Thymus (tissue), 14 donors: ENCODE data around the gene TDG. TPM values are rescaled to one million over a fixed set of nuclear protein-coding genes. Genes with fewer than 3 reads are reported as not detected.

Experiments
- DNase-seq, 9 donors: peaks; one replicate each; pipeline ENCODE4 v3.0.0-alpha.2; 2013; ENCODE audit warnings: low spot score in 9 of 9, low read depth in 6 of 9, missing footprints in 1 of 9
- H3K27ac ChIP-seq, 2 donors: one replicate each; pipeline ENCODE4 v1.5.1; 2013; ENCODE audit warnings: control low read depth in 1 of 2, low read depth in 1 of 2, low read length in 1 of 2, mild to moderate bottlenecking in 1 of 2, moderate library complexity in 1 of 2
- H3K27me3 ChIP-seq, 2 donors: one replicate each; pipeline ENCODE4 v1.5.1; 2013; ENCODE audit warnings: low read length in 1 of 2; ENCODE audit not compliant: control insufficient read depth in 2 of 2, insufficient read depth in 1 of 2
- H3K36me3 ChIP-seq, 2 donors: one replicate each; pipeline ENCODE4 v1.5.1; 2013; ENCODE audit warnings: low read length in 1 of 2, mild to moderate bottlenecking in 1 of 2, moderate library complexity in 1 of 2; ENCODE audit not compliant: control insufficient read depth in 2 of 2, insufficient read depth in 2 of 2
- H3K4me1 ChIP-seq, 2 donors: one replicate each; pipeline ENCODE4 v1.5.1; 2013; ENCODE audit warnings: low read length in 2 of 2; ENCODE audit not compliant: control insufficient read depth in 2 of 2, insufficient read depth in 2 of 2
- H3K4me3 ChIP-seq, 2 donors: one replicate each; pipeline ENCODE4 v1.5.1; 2013; ENCODE audit warnings: low read length in 2 of 2, control low read depth in 1 of 2, mild to moderate bottlenecking in 1 of 2
- H3K9me3 ChIP-seq, 2 donors: one replicate each; pipeline ENCODE4 v1.5.1; 2013; ENCODE audit warnings: low read length in 1 of 2, mild to moderate bottlenecking in 1 of 2; ENCODE audit not compliant: control insufficient read depth in 2 of 2, insufficient read depth in 1 of 2
- WGBS: extraction: QIAGEN DNeasy Blood & Tissue Kit; methylation state at CpG from one replicate; pipeline ENCODE4 v1.1.7; 2013; 5-methylcytosine and 5-hydroxymethylcytosine counted together
- long read RNA-seq, 10 donors: transcript quantifications; one replicate each; lab custom pipeline, GENCODE V29; 2026
- polyA plus RNA-seq: library from polyadenylated mRNA; stranded (reverse); fragments of 200-250 nt; gene quantifications from one replicate; pipeline ENCODE4 v1.2.3, GENCODE V29; 2013
- total RNA-seq: library from RNA; stranded (reverse); fragments of 120-200 nt; gene quantifications from one replicate; pipeline ENCODE4 v1.2.4, GENCODE V29; 2013
- donor health status: healthy.

The TDG gene
- total RNA-seq (50.9 TPM), polyA plus RNA-seq (26.9 TPM)
- long read RNA-seq, donor 1, partial matches to known transcripts, result 0 of 3 reads
- long read RNA-seq, donor 1, other reads (novel, unspliced or antisense), result 0 of 3 reads
- long read RNA-seq, donor 2, result 0 reads
- long read RNA-seq, donor 3, transcript TDG-202 (10 exons, 3,251 nt), result minor isoform, 12 of 51 reads
- long read RNA-seq, donor 3, transcript TDG-208 (3 exons, 1,139 nt), result major isoform, 30 of 51 reads
- long read RNA-seq, donor 3, partial matches to known transcripts, result 5 of 51 reads
- long read RNA-seq, donor 3, other reads (novel, unspliced or antisense), result 0 of 51 reads
- long read RNA-seq, donor 4, transcript TDG-208 (3 exons, 1,139 nt), result major isoform, 16 of 19 reads
- long read RNA-seq, donor 4, partial matches to known transcripts, result 0 of 19 reads
- long read RNA-seq, donor 4, other reads (novel, unspliced or antisense), result 0 of 19 reads
- long read RNA-seq, donor 5, transcript TDG-208 (3 exons, 1,139 nt), result major isoform, 43 of 65 reads
- long read RNA-seq, donor 5, transcript TDG-202 (10 exons, 3,251 nt), result minor isoform, 8 of 65 reads
- long read RNA-seq, donor 5, partial matches to known transcripts, result 9 of 65 reads
- long read RNA-seq, donor 5, other reads (novel, unspliced or antisense), result 0 of 65 reads
- long read RNA-seq, donor 6, transcript TDG-202 (10 exons, 3,251 nt), result minor isoform, 6 of 13 reads
- long read RNA-seq, donor 6, transcript TDG-208 (3 exons, 1,139 nt), result major isoform, 7 of 13 reads
- long read RNA-seq, donor 6, partial matches to known transcripts, result 0 of 13 reads
- long read RNA-seq, donor 6, other reads (novel, unspliced or antisense), result 0 of 13 reads
- long read RNA-seq, donor 7, transcript TDG-208 (3 exons, 1,139 nt), result major isoform, 21 of 37 reads
- long read RNA-seq, donor 7, transcript TDG-202 (10 exons, 3,251 nt), result minor isoform, 15 of 37 reads
- long read RNA-seq, donor 7, partial matches to known transcripts, result 0 of 37 reads
- long read RNA-seq, donor 7, other reads (novel, unspliced or antisense), result 0 of 37 reads
- long read RNA-seq, donor 8, transcript TDG-208 (3 exons, 1,139 nt), result major isoform, 6 of 13 reads
- long read RNA-seq, donor 8, partial matches to known transcripts, result 0 of 13 reads
- long read RNA-seq, donor 8, other reads (novel, unspliced or antisense), result 0 of 13 reads
- long read RNA-seq, donor 9, transcript TDG-202 (10 exons, 3,251 nt), result minor isoform, 6 of 22 reads
- long read RNA-seq, donor 9, transcript TDG-208 (3 exons, 1,139 nt), result major isoform, 15 of 22 reads
- long read RNA-seq, donor 9, partial matches to known transcripts, result 0 of 22 reads
- long read RNA-seq, donor 9, other reads (novel, unspliced or antisense), result 0 of 22 reads
- long read RNA-seq, donor 10, transcript TDG-208 (3 exons, 1,139 nt), result major isoform, 26 of 41 reads
- long read RNA-seq, donor 10, transcript TDG-202 (10 exons, 3,251 nt), result minor isoform, 5 of 41 reads
- long read RNA-seq, donor 10, partial matches to known transcripts, result 7 of 41 reads
- long read RNA-seq, donor 10, other reads (novel, unspliced or antisense), result 0 of 41 reads

DNA sequence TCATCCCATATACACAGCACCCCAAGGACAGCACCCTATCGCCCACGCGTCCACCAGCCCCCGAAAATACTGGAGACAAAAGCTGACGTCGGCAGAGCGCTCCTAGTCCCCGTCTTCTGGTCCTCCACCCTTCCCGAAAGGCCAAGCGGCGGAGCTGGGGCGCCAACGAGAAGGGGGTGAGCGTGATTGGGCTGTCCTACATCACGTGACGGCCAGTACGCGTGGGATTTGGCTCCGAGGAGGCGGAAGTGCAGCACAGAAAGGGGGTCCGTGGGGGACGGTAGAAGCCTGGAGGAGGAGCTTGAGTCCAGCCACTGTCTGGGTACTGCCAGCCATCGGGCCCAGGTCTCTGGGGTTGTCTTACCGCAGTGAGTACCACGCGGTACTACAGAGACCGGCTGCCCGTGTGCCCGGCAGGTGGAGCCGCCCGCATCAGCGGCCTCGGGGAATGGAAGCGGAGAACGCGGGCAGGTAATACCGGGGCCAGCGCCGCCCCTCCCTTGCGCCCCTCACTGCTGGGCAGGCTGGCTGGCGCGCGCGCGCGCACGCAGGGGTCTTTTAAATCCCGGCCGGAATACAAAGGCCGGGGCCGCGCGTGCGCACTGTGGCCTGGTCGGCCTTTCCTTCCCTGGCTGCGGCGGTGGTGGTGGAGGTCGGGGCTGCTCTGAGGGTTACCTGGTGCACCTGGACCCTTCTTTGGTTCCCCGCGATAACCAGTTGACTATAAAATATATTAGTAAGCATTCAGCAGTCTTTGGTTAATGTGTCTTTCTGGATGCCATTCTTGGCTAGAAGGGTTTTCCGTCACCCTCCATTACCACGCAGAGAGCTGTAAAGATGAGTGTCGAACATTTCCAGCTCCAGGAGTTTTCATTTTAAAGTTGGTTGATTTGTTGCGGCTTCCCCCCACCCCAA is at the start of gene TDG:
Gene TDG, plus strand, starts transcription at position 283 of the 915 bp plus-strand sequence. Its CDS starts 166 bp downstream, at position 449.
- DNase-seq, result peak; percentile 92 to 98 (median 95)
- Histone ChIP-seq H3K27me3 (no peaks in the 10 kb centered on the region), H3K9me3 (no peaks in the 10 kb centered on the region), H3K27ac (peak within 1 kb of the TSS; percentile 96 to 97), H3K4me3 (peak within 1 kb of the TSS; percentile 83 to 97), H3K4me1 (peaks cover 17 to 21% of the 10 kb centered on the region in 2 donors), H3K36me3 (peaks cover 16 to 18% of the 10 kb centered on the region in 2 donors)
- 6% methylated on average over 64 of the region's 64 CpGs for WGBS

DNA sequence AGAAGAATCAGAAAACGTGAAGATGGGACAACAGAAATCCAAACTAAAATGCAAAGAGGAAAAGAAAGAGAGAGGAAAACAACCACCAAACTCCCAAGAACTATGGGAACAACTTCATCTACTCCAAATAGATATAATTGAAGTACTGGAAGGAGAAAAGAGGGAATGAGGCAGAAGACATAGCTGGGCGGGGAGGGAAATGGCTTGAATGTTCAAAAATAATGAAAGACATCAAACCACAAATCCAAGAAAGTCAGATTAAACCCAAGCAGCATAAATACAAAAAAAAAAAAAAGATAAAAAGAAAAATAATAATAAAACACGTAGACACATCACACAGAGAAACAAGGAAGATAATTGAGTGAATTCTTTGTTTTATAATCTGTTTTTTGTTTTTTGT is 47.8 kb upstream of the TDG start:
- Histone ChIP-seq H3K4me3 (no peak overlapping the region), H3K4me1 (peaks cover 0 to 16% of the 10 kb centered on the region in 2 donors), H3K9me3 (peaks cover 0 to 10% of the 10 kb centered on the region in 2 donors), H3K27ac (no peak overlapping the region), H3K36me3 (no peaks in the 10 kb centered on the region), H3K27me3 (no peaks in the 10 kb centered on the region)
- DNase-seq, result no peak
- 65% methylated on average over 3 of the region's 3 CpGs for WGBS

DNA sequence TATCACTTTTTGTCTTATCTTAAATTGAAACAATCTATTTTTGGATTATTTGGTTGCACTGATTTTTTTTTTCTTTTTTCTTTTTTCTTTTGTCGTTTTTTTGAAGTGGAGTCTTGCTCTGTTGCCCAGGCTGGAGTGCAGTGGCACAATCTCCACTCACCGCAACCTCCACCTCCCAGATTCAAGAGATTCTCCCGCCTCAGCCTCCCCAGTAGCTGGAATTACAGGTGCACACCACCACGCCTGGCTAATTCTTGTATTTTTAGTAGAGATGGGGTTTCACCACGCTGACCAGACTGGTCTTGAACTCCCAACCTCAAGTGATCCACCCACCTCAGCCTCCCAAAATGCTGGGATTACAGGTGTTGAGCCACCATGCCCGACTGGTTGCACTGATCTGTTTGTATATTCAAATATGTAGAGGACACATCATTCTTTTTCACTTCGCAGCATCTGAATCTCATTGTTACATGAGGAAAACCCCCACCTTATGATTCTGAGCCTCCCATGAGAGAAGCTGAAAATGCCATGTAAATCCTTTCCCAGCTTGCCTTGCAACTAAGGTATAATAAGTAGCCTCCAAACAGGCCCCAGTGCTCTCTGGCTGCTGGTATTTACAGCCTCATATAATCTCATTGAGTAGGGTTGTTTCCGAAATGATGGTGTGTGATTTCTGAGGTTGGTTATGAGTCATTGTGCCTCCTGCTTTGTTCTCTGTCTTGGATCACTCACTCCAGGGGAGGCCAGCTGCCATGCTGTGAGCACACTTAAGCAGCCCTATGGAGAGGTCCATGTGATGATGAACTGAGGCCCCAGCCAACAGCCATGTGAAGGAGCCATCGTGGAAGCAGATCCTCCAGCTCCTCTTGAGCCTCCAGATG is 40.7 kb upstream of the TDG start:
- DNase-seq, result no peak
- H3K4me1 ChIP-seq, result peaks cover 11 to 34% of the 10 kb centered on the region in 2 donors
- 85% methylated on average over 9 of the region's 9 CpGs for WGBS
- H3K36me3 ChIP-seq, result no peaks in the 10 kb centered on the region
- no peaks in the 10 kb centered on the region for H3K9me3 ChIP-seq
- H3K27ac ChIP-seq, result no peak overlapping the region
- no peak overlapping the region for H3K4me3 ChIP-seq
- H3K27me3 ChIP-seq, result no peaks in the 10 kb centered on the region

DNA sequence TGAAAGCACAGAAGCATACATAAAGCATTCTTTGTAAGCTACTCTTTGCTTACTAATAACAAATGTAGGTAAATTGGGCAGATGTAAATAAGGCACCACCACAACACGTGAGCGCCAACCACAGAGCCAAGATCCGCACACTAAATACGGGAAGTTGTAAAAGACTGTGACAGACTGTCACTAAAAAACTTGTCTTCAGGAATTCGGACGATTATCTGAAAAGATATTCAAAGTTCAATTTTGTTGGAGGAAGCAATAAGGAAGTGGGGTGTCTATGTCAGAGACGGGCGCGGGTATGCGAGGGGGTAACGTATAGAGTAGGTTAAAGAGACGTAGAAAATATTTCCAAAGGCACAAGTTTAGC is 37.0 kb upstream of the TDG start:
- Histone ChIP-seq H3K4me1 (peaks cover 17 to 39% of the 10 kb centered on the region in 2 donors), H3K27me3 (no peaks in the 10 kb centered on the region), H3K36me3 (peaks cover 3 to 20% of the 10 kb centered on the region in 2 donors), H3K27ac (peak overlapping the region; percentile 99 to 100), H3K4me3 (peak overlapping the region; percentile 69 to 74), H3K9me3 (peaks cover 0 to 3% of the 10 kb centered on the region in 2 donors)
- peak in 1 of 9 donors; percentile 67 for DNase-seq
- under 1% methylated on average over 12 of the region's 12 CpGs for WGBS

DNA sequence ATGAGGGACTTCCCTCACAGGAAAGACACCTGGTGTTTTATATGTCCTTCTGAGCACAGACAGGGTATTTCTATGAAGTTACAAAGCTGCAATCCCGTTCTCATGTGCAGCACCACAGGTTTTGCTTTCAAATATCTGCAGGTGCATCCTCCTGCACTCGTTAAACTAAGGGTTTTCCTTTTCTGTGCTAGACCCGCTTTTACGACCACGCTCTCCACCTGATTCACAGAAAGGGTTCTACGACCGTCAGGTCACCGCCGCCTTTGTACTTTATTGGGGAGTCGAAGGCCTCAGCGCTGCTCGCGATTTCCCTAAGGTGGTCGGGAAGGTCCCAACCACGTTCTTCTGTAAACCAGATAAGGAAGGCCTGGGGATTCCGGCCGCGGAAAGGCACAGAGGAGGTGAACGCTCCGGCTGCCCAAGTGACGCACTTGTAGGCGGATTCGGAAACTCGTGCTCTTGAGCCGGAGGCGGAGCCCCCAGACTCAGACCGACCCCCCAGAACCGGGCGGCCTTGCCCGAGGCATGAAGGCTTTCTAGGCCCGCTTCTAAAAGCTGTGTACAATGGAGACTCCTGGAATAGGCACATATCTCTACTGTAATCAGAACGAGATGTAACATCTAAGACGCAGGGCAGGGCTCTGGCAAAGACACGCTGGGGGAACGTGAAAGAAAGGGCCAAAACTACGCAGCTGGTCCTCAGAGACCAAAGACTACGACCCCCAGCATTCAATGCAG is 36.5 kb upstream of the TDG start:
- H3K27me3 ChIP-seq, result no peaks in the 10 kb centered on the region
- WGBS, result under 1% methylated on average over 37 of the region's 37 CpGs
- DNase-seq, result peak; percentile 67 to 96 (median 83)
- peaks cover 0 to 3% of the 10 kb centered on the region in 2 donors for H3K9me3 ChIP-seq
- H3K36me3 ChIP-seq, result peaks cover 9 to 25% of the 10 kb centered on the region in 2 donors
- peak overlapping the region; percentile 99 to 100 for H3K27ac ChIP-seq
- H3K4me1 ChIP-seq, result peaks cover 20 to 39% of the 10 kb centered on the region in 2 donors
- H3K4me3 ChIP-seq, result peak overlapping the region; percentile 69 to 74

DNA sequence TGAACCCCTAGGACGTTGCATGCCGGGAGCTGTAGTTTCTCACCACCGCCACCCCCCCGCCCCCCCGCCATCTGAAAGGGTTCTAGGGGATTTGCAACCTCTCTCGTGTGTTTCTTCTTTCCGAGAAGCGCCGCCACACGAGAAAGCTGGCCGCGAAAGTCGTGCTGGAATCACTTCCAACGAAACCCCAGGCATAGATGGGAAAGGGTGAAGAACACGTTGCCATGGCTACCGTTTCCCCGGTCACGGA is 36.0 kb upstream of the TDG start:
- WGBS, result under 1% methylated on average over 18 of the region's 18 CpGs
- Histone ChIP-seq H3K4me1 (peaks cover 23 to 39% of the 10 kb centered on the region in 2 donors), H3K27ac (peak overlapping the region; percentile 99 to 100), H3K4me3 (peak overlapping the region; percentile 69 to 74), H3K36me3 (peaks cover 14 to 28% of the 10 kb centered on the region in 2 donors), H3K27me3 (no peaks in the 10 kb centered on the region), H3K9me3 (peaks cover 0 to 3% of the 10 kb centered on the region in 2 donors)
- DNase-seq, result peak in 2 of 9 donors; percentile 88
